Liver (tissue), 9 donors: Measurements from ENCODE around the gene FHOD1. TPM values are rescaled to one million over a fixed set of nuclear protein-coding genes. Genes with fewer than 3 reads are reported as not detected.

Experiments used
- DNase-seq: peaks from one replicate; pipeline ENCODE4 v3.0.0-alpha.2; 2017; ENCODE audit warnings: low spot score
- H3K27ac ChIP-seq, 2 donors: one replicate each; pipeline ENCODE4 v1.7.0; 2013; ENCODE audit warnings: inconsistent platforms in 2 of 2, low read length in 2 of 2, control low read depth in 1 of 2, low read depth in 1 of 2, mild to moderate bottlenecking in 1 of 2
- H3K27me3 ChIP-seq, 4 donors: one replicate each; pipeline versions ENCODE4 v1.6.1 to v1.7.0; 2013; ENCODE audit warnings: low read length in 3 of 4, inconsistent platforms in 1 of 4, mild to moderate bottlenecking in 1 of 4, moderate library complexity in 1 of 4; ENCODE audit not compliant: control insufficient read depth in 4 of 4, insufficient read depth in 4 of 4
- H3K36me3 ChIP-seq, 4 donors: one replicate each; pipeline versions ENCODE4 v1.6.1 to v1.7.0; 2013; ENCODE audit warnings: low read length in 3 of 4, mild to moderate bottlenecking in 3 of 4, low read depth in 1 of 4, moderate library complexity in 1 of 4; ENCODE audit not compliant: control insufficient read depth in 4 of 4, insufficient read depth in 3 of 4
- H3K4me1 ChIP-seq, 4 donors: one replicate each; pipeline versions ENCODE4 v1.6.1 to v1.7.0; 2013; ENCODE audit warnings: low read length in 3 of 4, mild to moderate bottlenecking in 3 of 4, moderate library complexity in 1 of 4; ENCODE audit not compliant: control insufficient read depth in 4 of 4, insufficient read depth in 4 of 4
- H3K4me3 ChIP-seq, 3 donors: one replicate each; pipeline versions ENCODE4 v1.6.1 to v1.7.0; 2013; ENCODE audit warnings: low read length in 3 of 3, control low read depth in 1 of 3, low read depth in 1 of 3, mild to moderate bottlenecking in 1 of 3
- H3K9ac ChIP-seq, 2 donors: one replicate each; pipeline ENCODE4 v1.7.0; 2013; ENCODE audit warnings: low read length in 2 of 2, mild to moderate bottlenecking in 2 of 2, moderate library complexity in 2 of 2, control low read depth in 1 of 2, low read depth in 1 of 2
- H3K9me3 ChIP-seq, 4 donors: one replicate each; pipeline versions ENCODE4 v1.6.1 to v1.7.0; 2013; ENCODE audit warnings: low read length in 3 of 4; ENCODE audit not compliant: control insufficient read depth in 4 of 4
- ATF3 ChIP-seq: IDR thresholded peaks from 2 replicates; pipeline ENCODE4 v1.6.1; 2016; ENCODE audit warnings: antibody characterized with exemption
- CTCF ChIP-seq: fragments of 150-350 bp; IDR thresholded peaks from 2 replicates; pipeline ENCODE4 v1.5.1; 2017; ENCODE audit warnings: improper control_type of control experiment, low read depth, low read length; ENCODE audit not compliant: missing input control
- EGR1 ChIP-seq, 2 donors: IDR thresholded peaks; 2 replicates each; pipeline ENCODE4 v1.6.1; 2016 to 2018; ENCODE audit warnings: antibody characterized with exemption in 2 of 2, low read depth in 2 of 2
- FOXA1 ChIP-seq: IDR thresholded peaks from 2 replicates; pipeline ENCODE4 v1.6.1; 2016; ENCODE audit warnings: antibody characterized with exemption
- GABPA ChIP-seq, 2 donors: IDR thresholded peaks in 1 of 2; conservative IDR thresholded peaks in 1 of 2; 2 replicates each; pipeline ENCODE4 v1.6.1; 2016; ENCODE audit warnings: antibody characterized with exemption in 2 of 2, mild to moderate bottlenecking in 1 of 2, moderate library complexity in 1 of 2
- HNF4A ChIP-seq, 2 donors: conservative IDR thresholded peaks; 2 replicates each; pipeline ENCODE4 v1.6.1; 2016; ENCODE audit warnings: antibody characterized with exemption in 2 of 2, mild to moderate bottlenecking in 2 of 2
- HNF4G ChIP-seq: IDR thresholded peaks from 2 replicates; pipeline ENCODE4 v1.6.1; 2016; ENCODE audit warnings: antibody characterized with exemption
- JUND ChIP-seq, 2 donors: IDR thresholded peaks; 2 replicates each; pipeline ENCODE4 v1.6.1; 2016; ENCODE audit warnings: antibody characterized with exemption in 2 of 2
- MAX ChIP-seq: IDR thresholded peaks from 2 replicates; pipeline ENCODE4 v1.6.1; 2016; ENCODE audit warnings: antibody characterized with exemption
- NR2F2 ChIP-seq: IDR thresholded peaks from 2 replicates; pipeline ENCODE4 v1.6.1; 2016; ENCODE audit warnings: antibody characterized with exemption
- RAD21 ChIP-seq, 2 donors: IDR thresholded peaks; 2 replicates each; pipeline ENCODE4 v1.6.1; 2016; ENCODE audit warnings: antibody characterized with exemption in 2 of 2, mild to moderate bottlenecking in 2 of 2
- REST ChIP-seq: IDR thresholded peaks from 2 replicates; pipeline ENCODE4 v1.6.1; 2016; ENCODE audit warnings: antibody characterized with exemption, mild to moderate bottlenecking
- RXRA ChIP-seq, 2 donors: IDR thresholded peaks; 2 replicates each; pipeline ENCODE4 v1.6.1; 2017 to 2018; ENCODE audit warnings: antibody characterized with exemption in 2 of 2, mild to moderate bottlenecking in 1 of 2
- SP1 ChIP-seq: IDR thresholded peaks from 2 replicates; pipeline ENCODE4 v1.6.1; 2018; ENCODE audit warnings: antibody characterized with exemption, mild to moderate bottlenecking
- TAF1 ChIP-seq: conservative IDR thresholded peaks from 2 replicates; pipeline ENCODE4 v1.6.1; 2016; ENCODE audit warnings: antibody characterized with exemption, mild to moderate bottlenecking
- YY1 ChIP-seq: IDR thresholded peaks from 2 replicates; pipeline ENCODE4 v1.6.1; 2016; ENCODE audit warnings: antibody characterized with exemption, mild to moderate bottlenecking
- ZBTB33 ChIP-seq: IDR thresholded peaks from 2 replicates; pipeline ENCODE4 v1.6.1; 2016; ENCODE audit warnings: antibody characterized with exemption
- WGBS: extraction: QIAGEN DNeasy Blood & Tissue Kit; methylation state at CpG from one replicate; pipeline ENCODE4 v1.1.7; 2013; 5-methylcytosine and 5-hydroxymethylcytosine counted together
- polyA plus RNA-seq, 2 donors: library from polyadenylated mRNA; stranded (reverse) in 1 of 2; unstranded in 1 of 2; fragments of 200-250 nt in 1 of 2; fragments of >200 nt in 1 of 2; fragmentation: Nextera tagmentation in 1 of 2; extraction: Ambion mirVana in 1 of 2; gene quantifications; one replicate each; pipeline versions ENCODE4 v1.2.1 to v1.2.3, GENCODE V29; 2013 to 2015
- total RNA-seq, 2 donors: library from RNA; depleted of rRNA; stranded (reverse); fragments of >200 nt; gene quantifications; one replicate each; pipeline ENCODE4 v1.2.3, GENCODE V29; 2014
- donor health status: healthy.
- donor health status: healthy.
- donor health status: healthy.
- donor health status: healthy.
- donor health status: healthy.

Gene FHOD1
- total and polyA plus RNA-seq, 4 donors: 2.2 to 6.4 (median 4.1) TPM

GRCh38 chr16:67197704-67198103, 49.6 kb downstream of the FHOD1 start:
- H3K36me3 ChIP-seq: peaks cover 18 to 54% (median 29%) of the 10 kb centered on the region in 4 donors
- no peak overlapping the region for H3K9ac ChIP-seq
- no peak for TF ChIP-seq MAX
- no peak for TF ChIP-seq NR2F2
- no peak for TF ChIP-seq HNF4G
- TF ChIP-seq FOXA1: no peak
- no peak for TF ChIP-seq ZBTB33
- no peak for TF ChIP-seq ATF3
- TF ChIP-seq RXRA (IDR thresholded peaks at IDR 0.05): no peak
- TF ChIP-seq HNF4A (conservative IDR thresholded peaks at IDR 0.05): no peak
- no peak for TF ChIP-seq GABPA (IDR thresholded peaks at IDR 0.05 in 1 of 2, conservative IDR thresholded peaks at IDR 0.05 in 1 of 2)
- no peak for TF ChIP-seq SP1
- TF ChIP-seq CTCF: no peak
- TF ChIP-seq JUND (IDR thresholded peaks at IDR 0.05): no peak
- no peak for TF ChIP-seq TAF1
- no peak for TF ChIP-seq REST
- no peak for TF ChIP-seq YY1
- no peak for TF ChIP-seq RAD21 (IDR thresholded peaks at IDR 0.05)
- TF ChIP-seq EGR1 (IDR thresholded peaks at IDR 0.05; ENCODE audit: low read depth in 2 of 2): no peak
- 70% methylated on average over 6 of the region's 6 CpGs for WGBS
- H3K27me3 ChIP-seq: no peaks in the 10 kb centered on the region
- no peaks in the 10 kb centered on the region for H3K9me3 ChIP-seq
- H3K4me1 ChIP-seq: peaks cover 6 to 32% (median 20%) of the 10 kb centered on the region in 4 donors
- DNase-seq: no peak
- H3K27ac ChIP-seq: no peak overlapping the region
- H3K4me3 ChIP-seq: no peak overlapping the region

- 98% methylated on average over 1 of the region's 1 CpG for WGBS
- Histone ChIP-seq H3K27me3 (no peaks in the 10 kb centered on the region), H3K27ac (no peak overlapping the region), H3K9ac (no peak overlapping the region), H3K9me3 (no peaks in the 10 kb centered on the region), H3K36me3 (peaks cover 15 to 46% (median 29%) of the 10 kb centered on the region in 4 donors), H3K4me1 (peaks cover 6 to 35% (median 23%) of the 10 kb centered on the region in 4 donors), H3K4me3 (no peak overlapping the region)
- no peak for TF ChIP-seq HNF4A (conservative IDR thresholded peaks at IDR 0.05)
- TF ChIP-seq NR2F2: no peak
- TF ChIP-seq YY1: no peak
- TF ChIP-seq EGR1 (IDR thresholded peaks at IDR 0.05; ENCODE audit: low read depth in 2 of 2): no peak
- TF ChIP-seq ZBTB33: no peak
- TF ChIP-seq MAX: no peak
- no peak for DNase-seq
Measured at GRCh38 chr16:67196881-67197280, 50.4 kb downstream of the FHOD1 start.
